Left cardiac atrium (tissue), 4 donors: ENCODE results near the gene AGBL5. TPM values are rescaled to one million over a fixed set of nuclear protein-coding genes. Genes with fewer than 3 reads are reported as not detected.
A peak's percentile ranks its signal among the peaks of the same experiment; 100 is the strongest.

Source experiments
- ATAC-seq, 2 donors: fragments of 200-7000 bp; cut with Tn5 transposase; one replicate each; pipeline ENCODE4 v1.9.1; 2020; ENCODE audit warnings: mild to moderate bottlenecking in 2 of 2, moderate library complexity in 2 of 2
- DNase-seq: peaks from one replicate; pipeline ENCODE4 v3.0.0-alpha.2; 2020
- intact Hi-C, 2 donors: fragments of 100-400 bp; cut with DNase I; formaldehyde crosslinking; loops; one replicate each; pipeline versions ENCODE4 v1.14.1 to v1.15.1; 2022 to 2023
- total RNA-seq, 2 donors: library from RNA; stranded (reverse); fragmentation: NEBNext Ultra II Directional; extraction: Animal tissue kit (Norgen Biotek cat#: 25700); gene quantifications; one replicate each; pipeline ENCODE4 v1.2.1, GENCODE V29; 2021
- donor health status: DM: no; HTN: yes; CAD: no.
- donor health status: DM: no; HTN: yes; CAD: no; lungs with severe emphysema.
- donor health status: DM: yes; HTN: yes; CAD: no.
- donor health status: Dilated cardiomyopathy.

The AGBL5 gene
- total RNA-seq, 2 donors from 2014 or later = 8.4 to 12.0 TPM

DNA sequence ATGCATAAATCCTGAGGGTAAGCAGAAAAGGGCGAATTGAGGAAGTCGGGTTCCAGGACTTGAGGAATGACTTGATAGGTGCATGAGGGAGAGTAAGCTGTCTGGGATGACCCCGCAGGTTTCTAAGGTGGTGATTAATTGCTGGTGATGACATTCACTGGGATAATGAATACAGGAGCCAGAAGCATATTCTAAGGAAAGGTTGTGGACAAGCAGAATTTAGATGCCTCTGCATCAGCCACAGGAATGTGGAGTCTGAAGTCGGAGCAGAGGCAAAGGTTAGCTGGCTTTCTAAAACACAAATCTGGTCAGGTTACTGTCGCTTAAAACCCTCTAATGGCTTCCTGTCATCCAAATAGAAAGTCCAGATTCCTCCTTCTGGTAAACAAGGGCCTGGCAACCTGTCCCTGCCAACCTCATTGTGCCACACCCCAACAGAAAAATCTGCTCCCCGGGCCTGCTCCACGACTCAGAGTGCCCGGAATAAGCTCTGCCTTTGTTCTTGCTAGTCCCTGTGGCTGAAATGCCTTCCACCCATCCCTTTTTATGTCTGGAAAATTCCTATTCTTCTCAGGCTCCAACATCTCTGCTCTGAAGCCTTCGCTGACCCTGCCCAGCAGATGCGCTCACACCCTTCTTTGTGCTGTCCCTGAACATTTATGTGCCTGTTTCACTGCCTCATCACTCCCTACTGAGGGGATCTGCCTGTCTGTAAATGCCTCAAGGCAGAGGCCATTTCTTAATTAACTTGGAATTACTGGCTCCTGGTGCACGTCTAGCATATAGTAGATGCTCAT lies 30.0 kb upstream of the AGBL5 start:
- ATAC-seq = no peak
- intact Hi-C loops = no loop called here
- no peak for DNase-seq

- ATAC-seq (no peak), DNase-seq (no peak)
- intact Hi-C loops = no loop called here
Measured at GRCh38 chr2:27023740-27024139, 27.7 kb upstream of the AGBL5 start.

DNA sequence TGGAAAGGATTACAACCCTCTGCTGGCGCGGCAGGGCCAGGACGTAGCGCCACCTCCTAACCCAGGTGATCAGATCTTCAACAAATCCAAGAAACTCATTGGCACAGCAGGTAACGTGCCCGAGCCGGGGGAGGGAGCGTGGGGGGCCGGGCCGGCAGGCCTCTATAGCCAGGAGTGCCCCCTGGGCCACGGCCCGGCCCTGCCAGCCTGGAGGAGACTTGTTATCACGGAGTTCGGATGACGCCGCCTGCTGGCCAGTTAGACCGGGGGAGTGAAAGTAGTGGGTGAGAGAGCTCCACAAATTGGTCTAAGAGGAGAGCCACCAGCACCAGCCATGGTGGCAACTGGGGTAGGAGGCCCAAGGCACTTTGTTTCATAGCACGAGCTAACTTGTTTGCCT lies 27.3 kb upstream of the AGBL5 start:
- intact Hi-C loops = no loop called here
- no peak for DNase-seq
- no peak for ATAC-seq

DNA sequence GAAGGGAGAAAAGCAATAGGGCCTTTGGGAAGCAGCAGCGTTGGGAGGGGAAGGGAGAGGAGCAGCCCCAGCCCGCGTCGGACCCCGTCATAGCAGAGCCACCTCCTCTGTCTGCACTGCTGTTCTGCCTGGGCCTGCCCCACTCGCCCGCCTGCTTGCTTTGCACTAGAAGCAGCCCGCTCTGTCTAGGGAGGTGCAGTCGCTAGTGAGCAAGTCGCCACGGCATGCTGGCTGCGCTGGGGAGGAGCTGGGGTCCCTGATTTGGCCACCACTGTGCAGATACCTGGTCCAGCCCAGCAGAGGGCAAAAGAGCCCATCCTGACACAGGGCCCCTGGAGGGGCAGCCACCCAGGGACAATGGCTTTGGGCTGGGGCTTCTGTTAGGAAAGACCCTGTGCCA lies 26.7 kb upstream of the AGBL5 start:
- intact Hi-C loops = no loop called here
- no peak for DNase-seq
- no peak for ATAC-seq

GRCh38 chr2:27025281-27025800 lies 26.1 kb upstream of the AGBL5 start:
- ATAC-seq (no peak), DNase-seq (no peak)
- intact Hi-C loops = no loop called here

DNA sequence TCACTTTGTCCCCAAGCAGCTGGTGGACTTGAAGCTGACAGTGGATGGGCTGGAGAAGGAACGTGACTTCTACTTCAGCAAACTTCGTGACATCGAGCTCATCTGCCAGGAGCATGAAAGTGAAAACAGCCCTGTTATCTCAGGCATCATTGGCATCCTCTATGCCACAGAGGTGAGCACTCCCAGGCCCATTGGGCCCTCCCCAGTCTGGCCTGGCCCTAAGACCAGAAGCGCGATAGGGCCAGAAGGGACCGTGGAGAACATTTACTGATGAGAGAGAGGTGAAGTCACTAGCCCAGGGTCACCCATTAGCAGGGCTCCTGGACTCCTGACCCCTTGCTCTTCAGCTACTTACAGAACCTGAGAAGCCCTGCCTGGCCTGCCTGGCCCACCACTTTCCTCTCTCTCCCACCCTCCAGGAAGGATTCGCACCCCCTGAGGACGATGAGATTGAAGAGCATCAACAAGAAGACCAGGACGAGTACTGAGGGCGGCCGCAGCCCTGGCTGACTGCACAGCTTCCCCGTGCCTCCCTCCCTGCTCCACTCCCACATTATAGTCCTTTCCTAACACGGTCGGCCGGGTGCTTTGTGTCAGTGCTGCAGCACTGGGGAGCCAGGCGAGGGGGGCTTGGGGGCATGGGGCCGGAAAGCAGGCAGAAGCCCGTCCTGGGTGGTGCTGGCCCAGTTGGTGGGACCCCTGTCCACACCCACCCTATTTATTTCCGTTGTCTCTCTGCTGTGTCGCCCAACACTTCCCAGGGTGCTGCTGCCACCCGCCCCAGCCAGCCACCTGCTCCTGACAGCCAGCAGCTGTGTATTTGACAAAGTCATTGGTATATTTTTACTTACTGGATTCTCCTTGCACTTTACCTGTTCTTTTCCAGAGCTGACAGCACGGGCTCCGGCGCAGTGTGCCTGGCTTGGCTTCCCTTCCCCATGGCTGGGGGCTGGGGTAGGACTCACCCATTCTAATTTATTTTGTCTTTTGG lies 25.3 kb upstream of the AGBL5 start:
- intact Hi-C loops = no loop called here
- no peak for ATAC-seq
- DNase-seq = peak; percentile 15

GRCh38 chr2:27027211-27027651 lies 24.2 kb upstream of the AGBL5 start:
- intact Hi-C loops = no loop called here
- no peak for ATAC-seq
- peak; percentile 13 for DNase-seq

- ATAC-seq = no peak
- intact Hi-C loops = no loop called here
Measured at GRCh38 chr2:27029051-27029450, 22.4 kb upstream of the AGBL5 start.

DNA sequence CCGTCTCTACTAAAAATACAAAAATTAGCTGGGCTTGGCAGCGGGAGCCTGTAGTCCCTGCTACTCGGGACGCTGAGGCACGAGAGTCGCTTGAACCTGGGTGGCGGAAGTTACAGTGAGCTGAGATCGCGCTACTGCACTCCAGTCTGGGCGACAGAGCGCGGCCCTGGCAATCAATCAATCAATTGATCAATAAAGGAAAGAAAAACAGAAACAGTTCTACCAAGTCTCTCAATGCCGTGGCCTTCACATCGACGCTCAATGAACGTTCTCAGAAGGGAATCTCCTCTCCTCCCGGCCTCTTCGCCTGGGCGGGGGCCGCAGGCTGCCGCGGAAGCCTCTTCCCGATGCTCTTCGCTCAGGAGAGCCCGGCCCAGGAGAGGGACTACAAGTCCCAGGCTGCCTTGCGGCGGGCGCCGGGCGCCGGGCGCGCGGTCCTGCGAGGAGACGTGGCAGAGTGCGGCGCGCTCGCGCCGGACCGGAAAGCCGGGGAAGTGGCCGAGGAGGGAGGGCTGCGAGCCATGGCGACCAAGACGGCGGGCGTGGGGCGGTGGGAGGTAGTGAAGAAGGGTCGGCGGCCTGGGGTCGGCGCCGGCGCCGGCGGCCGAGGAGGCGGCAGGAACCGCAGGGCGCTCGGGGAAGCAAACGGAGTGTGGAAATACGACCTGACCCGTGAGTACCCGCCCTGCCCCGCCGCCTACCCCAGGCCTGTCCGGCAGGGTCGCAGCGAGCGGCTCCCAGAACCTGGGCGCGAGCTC lies 18.8 kb upstream of the AGBL5 start, which contains the start of gene TMEM214:
Gene TMEM214, plus strand, starts transcription at position 471 of the 758 bp plus-strand sequence. Its CDS starts 51 bp downstream, at position 522.
- DNase-seq (peak; percentile 93), ATAC-seq (peak; percentile 98 to 99)
- intact Hi-C loops = loop anchor here (10.0 kb wide), 1 partner anchor 52 kb away; the partner anchor contains the start of gene KHK (in 2 of the 2)

More at GRCh38 chr2:27029051-27029450, 22.4 kb upstream of the AGBL5 start:
- no peak for DNase-seq

GRCh38 chr2:27033253-27033852 lies 18.1 kb upstream of the AGBL5 start:
- intact Hi-C loops = loop anchor here (10.0 kb wide), 1 partner anchor 51 kb away; the partner anchor contains the start of gene KHK (in 2 of the 2)
- no peak for DNase-seq

GRCh38 chr2:27038012-27038411 lies 13.5 kb upstream of the AGBL5 start:
- intact Hi-C loops = loop anchor here (10.0 kb wide), 1 partner anchor 47 kb away; the partner anchor contains the start of gene KHK (in 2 of the 2)
- DNase-seq (no peak), ATAC-seq (no peak)

More at GRCh38 chr2:27033253-27033852, 18.1 kb upstream of the AGBL5 start:
- ATAC-seq = no peak

DNA sequence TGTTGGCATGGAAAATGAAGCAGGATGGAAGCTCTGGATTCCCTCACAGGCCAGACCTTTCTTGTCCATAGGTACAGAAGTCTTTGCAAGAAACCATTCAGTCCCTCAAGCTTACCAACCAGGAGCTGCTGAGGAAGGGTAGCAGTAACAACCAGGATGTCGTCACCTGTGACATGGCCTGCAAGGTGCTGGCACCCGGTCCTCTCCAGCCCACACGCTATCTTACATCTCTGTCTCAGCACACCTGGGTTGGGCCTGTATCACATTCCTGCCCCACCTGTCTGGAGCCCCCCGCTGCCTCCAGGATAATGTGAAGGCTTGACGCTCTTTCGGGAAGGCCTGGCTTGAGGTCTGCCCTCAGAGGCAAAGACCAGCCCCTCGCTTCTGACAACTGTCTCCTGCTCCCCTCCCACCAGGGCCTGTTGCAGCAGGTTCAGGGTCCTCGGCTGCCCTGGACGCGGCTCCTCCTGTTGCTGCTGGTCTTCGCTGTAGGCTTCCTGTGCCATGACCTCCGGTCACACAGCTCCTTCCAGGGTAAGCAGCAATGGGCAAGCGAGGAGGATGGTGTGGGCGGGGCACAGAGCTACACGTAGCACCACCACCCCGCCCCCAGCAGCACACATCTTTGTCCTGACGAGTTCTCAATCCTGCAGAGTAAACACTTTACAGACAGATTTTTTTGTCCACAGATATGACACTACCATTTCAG lies 12.7 kb upstream of the AGBL5 start:
- no peak for ATAC-seq
- no peak for DNase-seq
- intact Hi-C loops = loop anchor here (10.0 kb wide), 1 partner anchor 46 kb away; the partner anchor contains the start of gene KHK (in 2 of the 2)

DNA sequence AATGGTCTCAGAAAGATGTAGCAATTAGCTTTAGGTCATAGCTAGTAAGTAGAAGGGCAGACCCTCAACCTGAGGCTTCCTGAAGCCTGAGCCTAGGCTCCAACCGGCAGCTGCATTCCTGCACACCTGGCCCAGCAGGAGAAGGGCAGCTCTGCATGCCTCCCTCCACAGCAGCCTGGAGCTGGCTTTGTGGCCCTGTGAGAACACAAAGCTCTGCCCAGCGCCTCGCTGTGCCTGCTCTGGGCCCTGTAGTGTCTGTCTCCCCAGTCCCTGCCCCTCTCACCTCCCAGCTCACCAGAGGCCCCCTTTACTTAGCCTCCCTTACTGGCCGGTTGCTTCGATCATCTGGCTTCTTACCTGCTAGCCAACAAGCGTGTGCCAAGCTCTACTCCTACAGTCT lies 12.0 kb upstream of the AGBL5 start:
- intact Hi-C loops = loop anchor here (10.0 kb wide), 1 partner anchor 45 kb away; the partner anchor contains the start of gene KHK (in 2 of the 2)
- ATAC-seq (no peak), DNase-seq (no peak)

GRCh38 chr2:27039871-27040270 lies 11.6 kb upstream of the AGBL5 start:
- intact Hi-C loops = loop anchor here (10.0 kb wide), 1 partner anchor 45 kb away; the partner anchor contains the start of gene KHK (in 2 of the 2)
- ATAC-seq = no peak

GRCh38 chr2:27040282-27040681 lies 11.2 kb upstream of the AGBL5 start:
- no peak for DNase-seq
- intact Hi-C loops = no loop called here
- ATAC-seq = no peak

More at GRCh38 chr2:27039871-27040270, 11.6 kb upstream of the AGBL5 start:
- DNase-seq = no peak

GRCh38 chr2:27041752-27042151 lies 9.7 kb upstream of the AGBL5 start:
- no peak for DNase-seq
- intact Hi-C loops = no loop called here
- peak in 1 of 2 donors; percentile 14 for ATAC-seq

- no peak for ATAC-seq
Measured at GRCh38 chr2:27042159-27042661, 9.3 kb upstream of the AGBL5 start.

More at GRCh38 chr2:27042159-27042661, 9.3 kb upstream of the AGBL5 start:
- intact Hi-C loops = no loop called here
- DNase-seq = no peak
